ENCODE measurements around the gene IGFLR1.

- TF ChIP-seq CTCF (IDR thresholded peaks at IDR 0.05) = peak; percentile 48
- no peak for TF ChIP-seq ZFX (IDR thresholded peaks at IDR 0.05; ENCODE audit: borderline replicate concordance)
Measured at GRCh38 chr19:35740423-35741202, 1.6 kb downstream of the IGFLR1 start.

All from 22Rv1 (cell line).